ENCODE results near the gene ZIK1.

- TF ChIP-seq REST (IDR thresholded peaks at IDR 0.05; ENCODE audit: unreplicated experiment) (no peak), CTCF (conservative IDR thresholded peaks at IDR 0.05; ENCODE audit: low read depth in 2 of 2) (no peak), POLR2AphosphoS5 (IDR thresholded peaks at IDR 0.05; ENCODE audit: low read depth) (no peak), EZH2phosphoT487 (IDR thresholded peaks at IDR 0.05; ENCODE audit: unreplicated experiment) (no peak)
Measured at GRCh38 chr19:57537953-57538547, 45.9 kb upstream of the ZIK1 start.

Measured in GM23338 (cell line).